ENCODE results near the gene PSMF1.

PSMF1 gene

DNA sequence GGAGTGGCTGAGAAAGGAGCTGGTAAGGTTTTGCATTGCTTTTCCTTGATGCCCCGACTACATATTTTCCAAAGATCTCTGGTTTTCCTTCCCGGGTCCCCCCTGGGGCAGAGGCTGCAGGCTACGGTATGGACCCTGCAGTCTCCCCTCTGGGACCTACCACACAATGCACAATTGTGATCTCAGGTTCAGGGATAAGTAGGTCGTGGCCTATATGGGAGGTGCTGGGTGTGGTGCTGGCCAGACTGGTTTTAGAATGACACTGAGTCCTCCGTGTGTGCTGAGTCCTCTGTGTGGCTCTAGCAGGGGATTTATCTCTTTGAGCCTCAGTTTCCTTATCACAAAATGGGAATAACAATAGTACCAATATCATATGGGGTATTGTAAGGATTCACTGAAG lies 85.2 kb downstream of the PSMF1 start:
- Histone ChIP-seq H3K36me3 (ENCODE audit: insufficient read depth, low read length) (no peaks in the 10 kb centered on the region), H3K27me3 (ENCODE audit: insufficient read depth, low read length) (no peaks in the 10 kb centered on the region; the same call in 1 of the 2 replicates), H3K27ac (ENCODE audit: low read depth, low read length, poor library complexity, severe bottlenecking) (no peak overlapping the region), H3K79me2 (ENCODE audit: insufficient read depth, low read length) (no peaks in the 10 kb centered on the region), H3K9me3 (ENCODE audit: low read length) (no peaks in the 10 kb centered on the region), H3K9me2 (ENCODE audit: low read depth, low read length) (no peaks in the 10 kb centered on the region), H2AFZ (ENCODE audit: low read length) (no peak overlapping the region), H3F3A (ENCODE audit: insufficient read depth, low read length) (no peaks in the 10 kb centered on the region), H3K9ac (ENCODE audit: low read length) (no peak overlapping the region), H4K20me1 (ENCODE audit: insufficient read depth, low read length) (no peaks in the 10 kb centered on the region), H3K4me2 (ENCODE audit: low read length) (no peak overlapping the region), H3K4me3 (ENCODE audit: low read depth, low read length, poor library complexity, severe bottlenecking) (no peak overlapping the region), H3K4me1 (ENCODE audit: insufficient read depth, low read length, severe bottlenecking) (no peaks in the 10 kb centered on the region)
- TF ChIP-seq EZH2 (IDR thresholded peaks at IDR 0.05; ENCODE audit: borderline replicate concordance, low read length), result no peak
- TF ChIP-seq, protein P1, sequence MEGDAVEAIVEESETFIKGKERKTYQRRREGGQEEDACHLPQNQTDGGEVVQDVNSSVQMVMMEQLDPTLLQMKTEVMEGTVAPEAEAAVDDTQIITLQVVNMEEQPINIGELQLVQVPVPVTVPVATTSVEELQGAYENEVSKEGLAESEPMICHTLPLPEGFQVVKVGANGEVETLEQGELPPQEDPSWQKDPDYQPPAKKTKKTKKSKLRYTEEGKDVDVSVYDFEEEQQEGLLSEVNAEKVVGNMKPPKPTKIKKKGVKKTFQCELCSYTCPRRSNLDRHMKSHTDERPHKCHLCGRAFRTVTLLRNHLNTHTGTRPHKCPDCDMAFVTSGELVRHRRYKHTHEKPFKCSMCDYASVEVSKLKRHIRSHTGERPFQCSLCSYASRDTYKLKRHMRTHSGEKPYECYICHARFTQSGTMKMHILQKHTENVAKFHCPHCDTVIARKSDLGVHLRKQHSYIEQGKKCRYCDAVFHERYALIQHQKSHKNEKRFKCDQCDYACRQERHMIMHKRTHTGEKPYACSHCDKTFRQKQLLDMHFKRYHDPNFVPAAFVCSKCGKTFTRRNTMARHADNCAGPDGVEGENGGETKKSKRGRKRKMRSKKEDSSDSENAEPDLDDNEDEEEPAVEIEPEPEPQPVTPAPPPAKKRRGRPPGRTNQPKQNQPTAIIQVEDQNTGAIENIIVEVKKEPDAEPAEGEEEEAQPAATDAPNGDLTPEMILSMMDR (IDR thresholded peaks at IDR 0.05; ENCODE audit: low read length), result no peak

DNA sequence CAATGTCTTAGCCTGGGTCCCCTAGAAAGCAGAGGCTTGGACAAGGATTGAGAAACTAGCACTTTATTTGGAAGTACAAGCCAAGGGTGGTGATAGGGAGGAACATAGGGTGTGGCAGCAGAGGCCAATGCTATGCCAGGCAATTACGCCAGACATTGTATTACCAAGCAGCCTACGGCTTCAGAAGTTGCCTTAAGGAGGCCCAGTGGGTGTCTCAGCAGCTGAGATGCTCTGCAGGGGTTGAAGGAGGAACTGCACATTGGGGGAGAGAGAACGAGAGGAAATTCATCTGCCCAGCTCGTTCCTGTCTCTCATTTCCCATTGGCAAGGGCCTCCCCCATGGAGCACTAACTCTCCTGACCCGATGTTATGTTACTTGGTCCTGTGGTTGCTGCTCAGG lies 85.7 kb downstream of the PSMF1 start:
- TF ChIP-seq, protein P1 (IDR thresholded peaks at IDR 0.05; ENCODE audit: low read length), result no peak
- TF ChIP-seq EZH2 (IDR thresholded peaks at IDR 0.05; ENCODE audit: borderline replicate concordance, low read length), result no peak
- Histone ChIP-seq H3K4me1 (ENCODE audit: insufficient read depth, low read length, severe bottlenecking) (no peaks in the 10 kb centered on the region), H3K36me3 (ENCODE audit: insufficient read depth, low read length) (no peaks in the 10 kb centered on the region), H3K4me3 (ENCODE audit: low read depth, low read length, poor library complexity, severe bottlenecking) (no peak overlapping the region), H3K9me3 (ENCODE audit: low read length) (no peaks in the 10 kb centered on the region), H2AFZ (ENCODE audit: low read length) (no peak overlapping the region), H3K9me2 (ENCODE audit: low read depth, low read length) (no peaks in the 10 kb centered on the region), H3K27ac (ENCODE audit: low read depth, low read length, poor library complexity, severe bottlenecking) (no peak overlapping the region), H3K4me2 (ENCODE audit: low read length) (no peak overlapping the region), H4K20me1 (ENCODE audit: insufficient read depth, low read length) (no peaks in the 10 kb centered on the region), H3K9ac (ENCODE audit: low read length) (no peak overlapping the region), H3K27me3 (ENCODE audit: insufficient read depth, low read length) (no peaks in the 10 kb centered on the region; the same call in 1 of the 2 replicates), H3F3A (ENCODE audit: insufficient read depth, low read length) (no peaks in the 10 kb centered on the region), H3K79me2 (ENCODE audit: insufficient read depth, low read length) (no peaks in the 10 kb centered on the region)

DNA sequence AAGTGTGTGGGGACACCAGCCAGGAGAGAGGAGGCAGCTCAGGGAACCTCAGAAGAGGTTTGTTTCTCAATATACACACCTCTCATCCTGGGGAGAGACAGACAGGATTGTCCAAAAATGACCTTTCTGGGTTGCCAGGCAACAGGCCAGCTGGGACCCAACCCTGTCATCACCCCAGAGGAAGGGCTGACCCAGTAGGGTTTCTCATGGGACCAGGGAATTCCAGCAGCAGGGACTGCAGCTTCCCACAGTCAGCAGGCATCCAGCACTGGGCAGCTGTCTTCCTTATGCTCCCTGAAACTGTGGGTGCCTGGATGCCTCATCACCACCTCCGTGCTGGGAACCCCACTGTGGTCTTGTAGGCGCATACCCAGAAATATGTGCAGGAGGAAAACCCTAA lies 86.2 kb downstream of the PSMF1 start:
- Histone ChIP-seq H2AFZ (ENCODE audit: low read length) (no peak overlapping the region), H3K4me2 (ENCODE audit: low read length) (no peak overlapping the region), H3K9ac (ENCODE audit: low read length) (no peak overlapping the region), H3F3A (ENCODE audit: insufficient read depth, low read length) (no peaks in the 10 kb centered on the region), H3K4me1 (ENCODE audit: insufficient read depth, low read length, severe bottlenecking) (no peaks in the 10 kb centered on the region), H3K9me3 (ENCODE audit: low read length) (no peaks in the 10 kb centered on the region), H3K27me3 (ENCODE audit: insufficient read depth, low read length) (no peaks in the 10 kb centered on the region; the same call in 1 of the 2 replicates), H3K4me3 (ENCODE audit: low read depth, low read length, poor library complexity, severe bottlenecking) (no peak overlapping the region), H3K36me3 (ENCODE audit: insufficient read depth, low read length) (no peaks in the 10 kb centered on the region), H3K79me2 (ENCODE audit: insufficient read depth, low read length) (no peaks in the 10 kb centered on the region), H4K20me1 (ENCODE audit: insufficient read depth, low read length) (no peaks in the 10 kb centered on the region), H3K27ac (ENCODE audit: low read depth, low read length, poor library complexity, severe bottlenecking) (no peak overlapping the region), H3K9me2 (ENCODE audit: low read depth, low read length) (no peaks in the 10 kb centered on the region)
- TF ChIP-seq, protein P1 (IDR thresholded peaks at IDR 0.05; ENCODE audit: low read length), result no peak
- no peak for TF ChIP-seq EZH2 (IDR thresholded peaks at IDR 0.05; ENCODE audit: borderline replicate concordance, low read length)

Measured in OCI-LY1 (cell line).